HG02840 (cell line): Measurements from ENCODE around the gene P3H3.
"Not testable (repeated sequence)": the region's sequence is repeated elsewhere in the genome, so short reads cannot be mapped to it uniquely, and the experiment has no call there.

Experiments used
- ATAC-seq: cut with Tn5 transposase; IDR thresholded peaks from one replicate; pipeline ENCODE4 v1.9.1; 2021; ENCODE audit warnings: mild to moderate bottlenecking, moderate library complexity, moderate number of reproducible peaks; ENCODE audit not compliant: unreplicated experiment, low FRiP score

The P3H3 gene

DNA sequence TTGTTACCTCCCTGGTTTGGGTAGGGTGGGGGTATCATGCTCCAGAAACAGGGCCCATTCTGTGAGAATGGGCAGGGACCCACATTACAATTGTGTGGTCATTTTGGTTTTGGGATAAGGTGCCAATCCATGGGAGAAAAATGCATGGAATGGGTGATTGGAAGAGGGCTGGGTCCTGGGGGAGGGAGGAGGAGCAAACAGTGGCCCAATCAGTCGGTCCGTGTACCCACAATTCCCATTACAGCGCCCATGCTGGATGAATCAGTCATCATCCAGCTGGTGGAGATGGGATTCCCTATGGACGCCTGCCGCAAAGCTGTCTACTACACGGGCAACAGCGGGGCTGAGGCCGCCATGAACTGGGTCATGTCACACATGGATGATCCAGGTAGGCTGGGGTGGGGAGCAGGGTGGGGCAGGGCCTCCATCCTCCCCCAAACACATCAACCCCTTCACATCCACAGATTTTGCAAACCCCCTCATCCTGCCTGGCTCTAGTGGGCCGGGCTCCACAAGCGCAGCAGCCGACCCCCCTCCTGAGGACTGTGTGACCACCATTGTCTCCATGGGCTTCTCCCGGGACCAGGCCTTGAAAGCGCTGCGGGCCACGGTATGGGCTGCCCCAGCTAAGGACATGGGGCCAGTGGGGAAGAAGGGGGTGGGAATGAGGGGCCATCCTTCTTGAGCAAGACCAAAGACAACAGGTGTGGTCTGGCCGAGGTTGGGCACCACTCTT, 35.5 kb downstream of the P3H3 start:
- ATAC-seq, result no peak

DNA sequence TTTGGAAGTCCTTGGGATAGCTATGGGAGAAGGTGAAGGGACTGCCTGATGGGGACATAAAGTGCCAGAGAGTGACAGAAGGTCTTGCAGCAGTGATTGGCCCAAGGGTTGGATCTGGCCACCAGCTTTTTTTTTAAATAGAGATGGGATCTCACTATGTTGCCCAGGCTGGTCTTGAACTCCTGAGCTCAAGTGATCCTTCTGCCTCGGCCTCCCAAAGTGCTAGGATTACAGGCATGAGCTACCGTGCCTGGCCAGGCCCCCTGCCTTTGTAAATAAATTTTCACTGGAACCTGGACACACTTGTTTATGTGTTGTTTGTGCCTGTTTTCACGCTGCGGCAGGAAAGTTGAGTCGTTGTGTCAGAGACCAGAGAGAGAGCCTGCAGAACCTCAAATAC, 37.1 kb downstream of the P3H3 start:
- not testable (repeated sequence) for ATAC-seq

DNA sequence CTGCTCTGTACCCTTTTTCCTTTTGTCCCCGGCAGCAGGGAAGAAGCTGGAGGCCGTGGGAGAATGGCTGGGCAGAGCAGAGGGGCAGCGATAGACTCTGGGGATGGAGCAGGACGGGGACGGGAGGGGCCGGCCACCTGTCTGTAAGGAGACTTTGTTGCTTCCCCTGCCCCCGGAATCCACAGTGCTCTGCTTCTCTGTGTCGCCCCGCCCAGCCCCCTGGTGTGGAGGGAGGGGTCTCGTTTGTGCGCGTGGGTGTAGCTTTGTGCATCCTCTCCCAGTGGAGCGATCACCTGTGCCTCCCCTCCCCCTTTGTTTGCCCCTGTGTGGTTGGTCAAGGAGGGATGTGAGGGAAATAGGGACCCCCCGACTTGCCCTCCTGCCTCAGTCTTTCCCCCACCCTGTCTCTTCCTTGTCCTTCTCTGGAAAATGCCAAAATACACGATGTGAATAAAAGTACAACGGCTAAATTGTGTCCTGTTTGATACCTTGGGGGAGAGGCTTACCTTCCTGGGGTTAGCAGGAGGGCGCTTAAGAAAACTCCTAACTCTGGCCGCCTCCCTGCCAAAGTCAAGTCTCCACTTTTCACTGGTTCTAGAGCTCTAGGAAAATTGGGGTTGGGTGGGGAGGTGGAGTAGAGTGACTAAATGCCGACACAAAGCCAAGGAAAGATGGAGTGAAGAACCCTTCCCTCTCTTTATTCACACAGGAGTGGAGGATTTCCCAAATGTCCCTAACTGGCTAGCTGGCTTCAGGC, 38.1 kb downstream of the P3H3 start:
- ATAC-seq, result no peak

DNA sequence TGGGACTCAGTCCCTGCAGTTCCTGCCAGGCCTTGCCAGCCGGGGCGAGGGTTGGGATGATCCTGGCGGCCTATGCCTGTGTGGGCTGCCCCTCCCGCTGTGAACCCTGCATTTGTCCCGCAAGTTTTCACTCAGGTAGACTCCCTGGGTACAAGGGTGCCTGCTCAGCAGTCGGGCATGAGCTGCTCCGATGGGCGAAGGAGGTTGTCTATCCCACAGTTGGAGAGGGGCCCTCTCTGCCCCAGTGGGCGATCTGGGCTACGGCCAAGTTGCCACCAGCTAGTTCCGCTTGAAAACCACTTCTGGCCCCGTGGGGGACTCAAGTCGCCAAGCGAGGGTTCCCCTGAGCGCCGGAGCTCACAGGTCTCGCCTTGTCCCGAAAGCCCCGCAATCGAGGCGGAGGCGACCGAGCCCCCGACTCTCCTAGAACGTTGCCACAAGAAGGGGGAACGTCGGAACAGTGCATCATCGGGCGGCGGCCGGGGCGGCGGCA, 38.8 kb downstream of the P3H3 start:
- ATAC-seq, result peak; percentile 3

DNA sequence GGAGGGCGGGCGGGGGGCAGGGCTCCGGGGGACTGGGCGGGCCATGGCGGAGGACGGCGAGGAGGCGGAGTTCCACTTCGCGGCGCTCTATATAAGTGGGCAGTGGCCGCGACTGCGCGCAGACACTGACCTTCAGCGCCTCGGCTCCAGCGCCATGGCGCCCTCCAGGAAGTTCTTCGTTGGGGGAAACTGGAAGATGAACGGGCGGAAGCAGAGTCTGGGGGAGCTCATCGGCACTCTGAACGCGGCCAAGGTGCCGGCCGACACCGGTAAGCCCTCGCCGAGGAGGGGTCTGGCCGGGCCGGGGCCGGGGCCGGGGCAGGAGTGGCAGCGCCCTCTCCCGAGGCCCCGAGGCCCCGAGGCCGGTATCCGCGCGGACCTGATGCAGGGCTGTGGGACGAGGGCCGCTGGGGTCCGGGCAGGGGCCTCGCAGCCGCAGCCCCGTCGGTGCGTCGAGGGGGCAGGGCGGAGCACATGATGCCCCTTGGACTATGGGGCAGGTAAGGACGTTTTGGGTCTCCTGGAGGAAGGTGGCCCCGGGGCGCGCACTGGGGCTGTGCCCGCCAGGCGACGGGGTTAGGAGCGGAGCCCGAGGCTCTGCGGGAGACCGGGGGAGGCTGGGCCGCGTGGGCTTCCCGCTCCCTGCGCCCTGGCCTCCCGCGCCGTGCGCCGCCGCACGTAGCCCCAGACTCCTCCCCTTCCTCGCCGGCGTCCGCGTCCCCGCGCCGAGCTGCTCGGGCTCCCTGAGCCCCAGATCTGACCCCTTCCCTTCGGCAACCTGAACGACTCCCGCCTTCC, 39.4 kb downstream of the P3H3 start, which contains the start of gene TPI1:
Gene TPI1, plus strand, starts transcription at position 119 of the 798 bp plus-strand sequence. Its CDS starts 36 bp downstream, at position 155.
- peak; percentile 62 for ATAC-seq

DNA sequence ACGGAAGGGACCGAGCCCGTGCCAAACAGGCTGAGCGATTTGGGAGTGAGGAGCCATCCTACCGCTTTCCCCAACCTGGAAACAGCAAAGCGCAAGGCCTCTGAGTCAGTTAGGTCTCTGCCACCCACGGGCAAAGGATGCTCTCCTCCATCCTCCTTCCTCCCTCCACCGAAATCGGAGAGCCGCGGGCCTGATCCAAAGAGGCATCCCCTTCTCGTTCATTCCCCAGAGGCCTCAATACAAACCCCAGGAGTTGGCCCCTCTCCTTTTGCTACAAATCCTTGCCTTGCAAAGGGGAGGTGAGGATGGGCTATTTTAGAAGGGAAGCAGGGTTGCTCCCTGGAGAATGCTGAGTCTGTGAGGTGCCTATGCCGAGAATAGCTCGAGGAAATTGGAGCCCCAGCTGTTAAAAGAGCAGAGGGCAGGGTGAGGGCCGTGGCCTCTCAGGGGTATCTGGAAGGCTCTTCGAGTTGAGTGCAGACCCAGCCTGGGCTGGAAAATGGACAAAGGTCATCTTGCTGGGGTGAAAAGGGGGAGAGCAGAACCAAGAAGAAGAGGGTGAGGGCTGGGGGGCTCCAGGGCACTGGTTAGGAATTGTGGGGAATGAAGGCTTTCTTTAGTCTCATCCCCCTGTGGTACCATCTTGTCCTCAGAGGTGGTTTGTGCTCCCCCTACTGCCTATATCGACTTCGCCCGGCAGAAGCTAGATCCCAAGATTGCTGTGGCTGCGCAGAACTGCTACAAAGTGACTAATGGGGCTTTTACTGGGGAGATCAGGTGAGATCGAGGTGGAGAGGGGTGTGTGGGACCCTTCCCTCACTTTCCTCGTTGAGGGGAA, 40.2 kb downstream of the P3H3 start:
- no peak for ATAC-seq

DNA sequence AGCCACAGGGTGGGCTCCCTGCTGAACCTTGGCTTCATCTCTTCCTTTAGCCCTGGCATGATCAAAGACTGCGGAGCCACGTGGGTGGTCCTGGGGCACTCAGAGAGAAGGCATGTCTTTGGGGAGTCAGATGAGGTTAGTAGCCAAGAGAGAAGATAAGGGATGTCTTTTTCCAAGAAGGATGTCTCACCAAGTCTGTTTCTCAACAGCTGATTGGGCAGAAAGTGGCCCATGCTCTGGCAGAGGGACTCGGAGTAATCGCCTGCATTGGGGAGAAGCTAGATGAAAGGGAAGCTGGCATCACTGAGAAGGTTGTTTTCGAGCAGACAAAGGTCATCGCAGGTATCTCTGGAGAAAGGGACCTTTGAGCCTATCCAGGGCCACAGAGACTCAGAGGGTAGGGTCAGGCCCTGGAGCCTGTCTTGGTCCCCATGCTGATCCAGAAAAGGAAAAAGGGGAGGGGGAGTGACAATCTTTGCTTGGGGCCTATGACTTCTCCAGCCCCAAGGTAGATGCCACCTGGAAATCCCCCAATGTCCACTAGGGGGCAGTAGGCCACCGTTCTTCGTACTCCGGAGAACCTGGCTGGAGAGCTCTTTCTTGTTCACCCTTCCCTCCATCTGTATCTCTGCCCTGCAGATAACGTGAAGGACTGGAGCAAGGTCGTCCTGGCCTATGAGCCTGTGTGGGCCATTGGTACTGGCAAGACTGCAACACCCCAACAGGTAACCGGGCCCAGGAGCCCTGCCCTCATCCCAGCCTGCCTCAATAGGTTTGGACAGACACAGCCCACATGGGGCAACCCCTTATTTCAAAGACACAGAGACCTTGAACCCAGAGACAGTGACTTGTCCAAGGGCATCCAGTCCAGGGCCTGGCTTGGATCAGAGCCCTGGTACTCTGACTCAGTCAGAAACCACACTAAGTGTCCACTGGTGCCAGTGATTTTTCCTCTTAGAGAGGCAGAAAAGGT, 41.1 kb downstream of the P3H3 start:
- ATAC-seq, result no peak

DNA sequence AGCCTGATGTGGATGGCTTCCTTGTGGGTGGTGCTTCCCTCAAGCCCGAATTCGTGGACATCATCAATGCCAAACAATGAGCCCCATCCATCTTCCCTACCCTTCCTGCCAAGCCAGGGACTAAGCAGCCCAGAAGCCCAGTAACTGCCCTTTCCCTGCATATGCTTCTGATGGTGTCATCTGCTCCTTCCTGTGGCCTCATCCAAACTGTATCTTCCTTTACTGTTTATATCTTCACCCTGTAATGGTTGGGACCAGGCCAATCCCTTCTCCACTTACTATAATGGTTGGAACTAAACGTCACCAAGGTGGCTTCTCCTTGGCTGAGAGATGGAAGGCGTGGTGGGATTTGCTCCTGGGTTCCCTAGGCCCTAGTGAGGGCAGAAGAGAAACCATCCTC, 42.1 kb downstream of the P3H3 start:
- not testable (repeated sequence) for ATAC-seq

DNA sequence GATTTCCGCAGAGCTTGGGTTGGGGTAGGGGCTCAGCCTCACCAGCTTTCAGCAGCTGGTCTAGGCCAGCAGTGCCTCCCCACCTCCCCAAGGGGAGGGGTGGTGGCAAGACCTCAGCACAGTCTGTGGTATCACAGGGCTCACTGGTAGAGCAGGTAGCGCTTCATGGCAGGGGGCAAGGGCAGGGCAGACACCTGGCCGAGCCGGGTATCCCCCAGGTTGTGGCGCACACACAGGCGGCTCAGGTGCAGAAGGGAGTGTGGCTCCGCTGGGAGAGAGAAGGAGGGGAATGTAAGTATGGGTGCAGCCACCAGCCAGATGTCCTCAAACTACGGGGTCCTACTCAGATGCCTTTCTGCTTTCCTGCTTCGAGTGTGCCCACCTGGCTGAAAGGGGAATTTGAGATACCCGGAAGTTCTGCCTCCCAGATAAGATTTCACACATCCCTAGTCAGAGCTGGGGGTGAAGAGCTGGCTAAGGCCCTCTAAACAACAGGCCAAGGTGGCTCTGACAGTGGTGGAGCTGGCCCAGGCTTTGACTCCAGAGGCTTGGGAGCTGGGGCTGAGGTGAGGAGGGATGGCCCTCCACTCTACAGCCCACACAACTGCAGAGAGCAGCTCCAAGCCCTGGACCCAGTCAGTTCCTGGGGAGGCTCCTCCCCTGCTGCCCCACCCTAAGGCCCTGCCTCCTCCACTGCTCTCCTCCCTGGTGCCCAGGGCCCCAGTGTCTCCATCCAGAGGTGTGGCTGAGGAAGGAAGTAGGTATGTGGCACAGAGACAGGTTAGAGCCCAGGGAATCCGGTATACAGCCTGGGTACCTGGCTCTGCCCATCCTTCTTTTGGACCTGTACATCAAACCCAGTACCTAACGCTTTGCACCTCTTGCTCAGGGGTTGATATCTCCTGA, 43.1 kb downstream of the P3H3 start:
- no peak for ATAC-seq

DNA sequence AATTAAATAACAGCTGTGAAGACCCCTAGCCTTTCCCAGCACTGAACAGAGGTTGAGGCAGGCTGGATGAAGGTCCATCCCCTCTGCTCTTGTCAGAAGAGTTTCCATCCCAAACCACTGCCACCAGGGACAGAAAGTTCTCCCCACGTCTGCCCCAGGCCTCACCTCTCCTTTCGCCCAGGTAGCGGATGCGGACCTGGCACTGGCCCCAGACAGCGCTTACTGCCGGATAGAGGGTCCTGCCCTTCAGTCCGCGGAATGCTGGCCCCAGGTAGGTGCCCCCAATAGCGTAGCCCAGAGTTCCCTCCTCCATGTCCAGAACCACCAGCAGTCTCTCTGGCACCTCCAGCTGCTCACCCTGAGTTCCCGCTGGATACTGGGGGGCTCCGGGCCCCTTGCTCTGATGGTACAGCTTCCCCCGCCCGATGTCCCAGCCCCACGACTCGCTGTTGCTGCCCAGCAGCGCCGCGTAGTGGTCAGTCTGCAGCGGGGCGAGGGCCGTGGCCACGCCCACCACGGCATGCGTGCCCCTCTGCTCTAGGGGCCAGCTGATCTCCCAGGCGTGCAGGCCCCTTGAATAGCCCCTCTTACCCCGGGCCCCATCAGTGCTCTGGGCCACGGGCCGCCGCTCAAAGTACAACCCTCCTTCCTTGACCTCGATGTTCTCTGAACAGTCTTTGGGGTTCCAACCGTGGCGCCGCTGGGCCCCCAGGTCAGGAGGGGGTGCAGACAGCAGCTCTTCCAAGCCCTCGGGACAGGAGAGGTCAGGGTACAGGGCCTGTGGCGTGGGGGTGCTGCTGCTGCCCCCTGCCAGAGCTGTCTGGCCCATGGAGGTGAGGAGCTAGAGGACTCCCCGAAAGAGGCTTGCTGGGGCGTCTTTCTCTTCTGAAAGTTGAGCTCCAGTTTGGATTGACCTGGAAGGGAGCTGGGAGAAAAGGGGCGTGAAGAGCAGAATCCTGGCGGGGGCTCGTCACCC, 44.2 kb downstream of the P3H3 start:
- no peak for ATAC-seq

DNA sequence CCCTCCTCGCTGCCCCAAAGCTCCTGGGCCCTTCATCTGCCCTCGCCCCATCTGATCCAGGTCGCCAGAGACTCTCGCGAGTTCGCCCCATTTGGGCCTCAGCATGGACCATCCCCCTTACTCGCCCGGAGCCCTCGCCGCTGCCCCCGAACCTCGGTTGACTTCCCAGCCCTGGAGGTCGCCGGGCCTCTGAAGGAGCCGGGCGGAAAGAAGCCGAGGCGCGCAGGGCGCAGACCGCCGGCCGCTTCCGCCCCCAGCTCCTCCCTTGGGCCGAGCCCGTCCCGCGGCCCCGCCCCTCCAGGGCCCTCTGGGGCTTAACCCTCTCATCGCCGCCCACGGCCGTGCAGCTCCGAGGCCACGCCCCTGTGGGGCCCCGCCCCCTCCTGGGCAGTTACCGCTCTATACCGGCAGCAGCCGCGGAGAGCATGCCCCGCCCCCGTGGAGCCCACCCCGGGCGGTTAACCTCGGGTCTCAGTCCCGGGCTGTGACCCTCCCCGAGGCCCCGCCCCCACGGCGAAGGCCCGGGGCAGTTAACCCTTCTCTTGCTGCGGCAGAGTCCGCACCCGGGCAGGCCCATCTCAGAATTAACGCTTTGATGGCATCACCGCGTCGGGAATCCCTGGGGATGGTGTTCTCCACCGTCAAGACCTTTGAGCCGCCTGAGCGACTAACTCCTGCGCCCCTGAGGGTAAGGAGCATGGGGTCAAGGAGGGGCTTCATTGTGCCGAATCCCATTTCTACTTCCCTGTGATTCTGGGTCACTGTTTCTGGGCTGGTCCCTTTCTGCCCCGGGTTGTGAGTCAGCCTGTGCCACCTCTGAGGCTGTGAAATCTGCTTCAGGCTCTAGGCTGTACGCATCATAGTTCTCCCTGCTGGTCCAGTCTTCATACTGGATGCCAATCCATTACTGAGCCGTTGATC, 45.1 kb downstream of the P3H3 start, which contains the start of gene SPSB2:
Gene SPSB2, minus strand, starts transcription at position 210 of the 921 bp plus-strand sequence. CDS start 402 bp downstream, outside the sequence.
- ATAC-seq, result peak; percentile 61

DNA sequence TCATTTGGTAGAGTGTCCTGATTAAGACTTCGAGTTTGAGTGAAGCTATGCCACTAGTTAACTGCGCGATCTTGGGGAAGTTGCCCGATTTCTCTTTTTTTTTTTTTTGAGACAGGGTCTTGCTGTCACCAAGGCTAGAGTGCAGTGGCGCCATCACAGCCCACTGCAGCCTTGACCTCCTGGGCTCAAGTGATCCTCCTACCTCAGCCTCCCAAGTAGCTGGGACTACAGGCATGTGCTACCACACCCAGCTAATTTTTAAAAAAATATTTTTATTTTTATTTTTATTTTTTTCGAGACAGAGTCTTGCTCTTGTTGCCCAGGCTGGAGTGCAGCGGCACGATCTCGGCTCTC, 45.8 kb downstream of the P3H3 start:
- not testable (repeated sequence) for ATAC-seq

DNA sequence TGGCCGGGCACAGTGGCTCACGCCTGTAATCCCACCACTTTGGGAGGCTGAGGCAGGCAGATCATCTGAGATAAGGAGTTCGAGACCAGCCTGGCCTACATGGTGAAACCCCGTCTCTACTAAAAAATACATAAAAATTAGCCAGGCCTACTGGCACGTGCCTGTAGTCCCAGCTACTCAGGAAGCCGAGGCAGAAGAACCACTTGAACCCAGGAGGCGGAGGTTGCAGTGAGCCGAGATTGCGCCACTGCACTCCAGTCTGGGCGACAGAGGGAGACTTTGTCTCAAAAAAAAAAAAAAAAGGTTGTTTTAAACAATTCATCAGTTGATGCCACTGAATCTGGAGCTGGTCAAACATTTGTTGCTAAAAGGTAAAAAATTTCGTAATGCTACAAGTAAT, 51.6 kb downstream of the P3H3 start:
- ATAC-seq, result not testable (repeated sequence)

DNA sequence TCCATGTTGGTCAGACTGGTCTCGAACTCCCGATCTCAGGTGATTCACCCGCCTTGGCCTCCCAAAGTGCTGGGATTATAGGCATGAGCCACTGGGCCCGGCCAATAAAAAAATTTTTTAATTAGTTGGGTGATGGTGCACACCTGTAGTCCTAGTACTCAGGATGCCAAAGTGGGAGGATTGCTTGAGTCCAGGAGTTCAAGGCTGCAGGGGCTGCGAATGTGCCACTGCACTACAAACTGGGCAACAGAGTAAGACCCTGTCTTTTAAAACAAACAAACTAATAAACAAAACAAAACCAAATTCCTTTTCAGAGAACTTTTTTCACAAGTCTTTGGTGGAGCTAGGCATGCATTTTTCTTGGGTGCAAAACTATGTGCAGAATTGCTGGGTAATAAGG, 55.0 kb downstream of the P3H3 start:
- no peak for ATAC-seq

DNA sequence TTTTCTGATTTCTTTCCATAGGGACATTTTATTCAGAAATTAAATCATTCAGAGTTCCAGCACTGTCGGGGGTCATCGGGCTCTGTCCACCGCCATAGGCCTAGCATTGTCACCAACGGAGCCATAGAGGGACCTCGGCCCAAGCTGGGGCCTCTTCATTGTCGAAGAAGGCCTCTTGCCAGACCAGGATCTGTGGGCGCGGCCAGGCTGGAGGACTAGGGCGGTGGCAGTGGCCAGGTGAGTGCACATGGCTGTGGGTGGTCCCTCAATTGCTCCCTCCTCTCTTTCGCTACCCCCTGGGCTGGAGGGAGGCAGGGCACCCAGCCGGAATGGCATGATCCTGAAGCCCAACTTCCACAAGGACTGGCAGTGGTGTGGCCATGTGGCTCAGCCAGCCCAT, 55.5 kb downstream of the P3H3 start:
- ATAC-seq, result no peak

DNA sequence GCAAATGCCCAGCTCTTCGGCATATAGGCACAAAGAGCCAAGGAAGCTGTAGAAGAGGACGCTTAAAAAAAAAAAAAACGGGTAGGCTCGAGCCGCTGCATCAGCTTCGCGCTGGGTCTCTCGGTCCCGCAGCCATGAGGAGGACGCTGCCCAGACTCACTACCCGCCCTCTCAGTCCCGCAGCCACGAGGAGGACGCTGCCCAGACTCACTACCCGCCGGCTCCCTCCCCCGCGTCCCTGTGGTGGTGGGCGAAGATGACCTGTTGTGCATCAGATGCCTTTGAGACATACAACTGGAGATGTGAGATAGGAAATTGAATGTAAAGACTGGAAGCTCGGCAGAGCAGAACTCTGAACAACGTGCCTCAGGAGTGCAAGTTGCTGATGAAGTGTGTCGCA, 56.3 kb downstream of the P3H3 start:
- ATAC-seq, result no peak
